OCI-LY3 (cell line): Measurements from ENCODE around the gene PTPRD.

Experiments
- H2AFZ ChIP-seq: fragments of 200-600, 300-600 bp; shearing (Covaris generic); 2 replicates; pipeline ENCODE4 v1.6.0; 2014; ENCODE audit warnings: antibody characterized with exemption, low read depth, low read length
- H3K27ac ChIP-seq: fragments of 200-600, 300-600 bp; sonication (generic); 2 replicates; pipeline ENCODE4 v1.5.1; 2014; ENCODE audit warnings: mild to moderate bottlenecking, low read length, moderate library complexity, mixed read lengths
- H3K27me3 ChIP-seq: fragments of 200-600, 300-600 bp; sonication (generic); 2 replicates; pipeline ENCODE4 v1.6.1; 2014; ENCODE audit warnings: low read depth, low read length, mixed read lengths
- H3K36me3 ChIP-seq: fragments of 200-600, 300-600 bp; sonication (generic); replicated peaks from 2 replicates; pipeline ENCODE3; 2014; ENCODE audit warnings: low read depth, low read length, mixed read lengths
- H3K4me1 ChIP-seq: fragments of 300-600, 200-600 bp; sonication (generic); 2 replicates; pipeline ENCODE4 v1.6.1; 2014; ENCODE audit warnings: low read length, mixed read lengths
- H3K4me2 ChIP-seq: fragments of 200-600, 300-600 bp; sonication (generic); 2 replicates; pipeline ENCODE4 v1.6.1; 2014; ENCODE audit warnings: low read length, mixed read lengths
- H3K4me3 ChIP-seq: fragments of 300-600, 200-600 bp; sonication (generic); 2 replicates; pipeline ENCODE4 v1.5.1; 2014; ENCODE audit warnings: antibody characterized with exemption, mild to moderate bottlenecking, low read length, moderate library complexity
- H3K79me2 ChIP-seq: fragments of 300-600, 200-600 bp; shearing (Covaris generic); 2 replicates; pipeline ENCODE4 v1.6.1; 2014; ENCODE audit warnings: mild to moderate bottlenecking, low read length, mixed read lengths
- H3K9ac ChIP-seq: fragments of 300-600, 200-600 bp; shearing (Covaris generic); 2 replicates; pipeline ENCODE4 v1.6.0; 2014; ENCODE audit warnings: mild to moderate bottlenecking, low read length, moderate library complexity
- H3K9me3 ChIP-seq: fragments of 200-600, 300-600 bp; shearing (Covaris generic); 2 replicates; pipeline ENCODE4 v1.6.1; 2014; ENCODE audit warnings: low read length, mixed read lengths; ENCODE audit not compliant: insufficient read depth
- H4K20me1 ChIP-seq: fragments of 200-600, 300-600 bp; sonication (generic); 2 replicates; pipeline ENCODE4 v1.6.1; 2016; ENCODE audit warnings: low read length, mixed read lengths; ENCODE audit not compliant: insufficient read depth
- CTCF ChIP-seq: fragments of 200-600, 300-600 bp; sonication (generic); IDR thresholded peaks from 2 replicates; pipeline ENCODE4 v1.5.1; 2014; ENCODE audit warnings: antibody characterized with exemption, low read length, low read depth
- EZH2phosphoT487 ChIP-seq: fragments of 200-600 bp; shearing (Covaris generic); IDR thresholded peaks from 2 replicates; pipeline ENCODE4 v1.6.1; 2018; ENCODE audit warnings: antibody characterized with exemption, mixed run types, low read depth

Gene PTPRD

GRCh38 chr9:10274988-10275387, 337.8 kb downstream of the PTPRD start:
- H4K20me1 ChIP-seq: no peaks in the 10 kb centered on the region
- H3K4me1 ChIP-seq: no peaks in the 10 kb centered on the region
- peak; percentile 25; the same call in 1 of the 2 replicates for TF ChIP-seq CTCF
- no peak for TF ChIP-seq EZH2phosphoT487
- H3K9ac ChIP-seq: no peak overlapping the region
- H2AFZ ChIP-seq: no peak overlapping the region
- H3K79me2 ChIP-seq: no peaks in the 10 kb centered on the region
- no peak overlapping the region for H3K27ac ChIP-seq
- no peaks in the 10 kb centered on the region for H3K9me3 ChIP-seq
- H3K27me3 ChIP-seq: no peaks in the 10 kb centered on the region
- no peaks in the 10 kb centered on the region for H3K36me3 ChIP-seq
- H3K4me2 ChIP-seq: no peak overlapping the region
- no peak overlapping the region for H3K4me3 ChIP-seq

GRCh38 chr9:10274175-10274574, 338.6 kb downstream of the PTPRD start:
- Histone ChIP-seq H3K36me3 (no peaks in the 10 kb centered on the region), H3K4me1 (no peaks in the 10 kb centered on the region), H3K27ac (no peak overlapping the region), H3K27me3 (no peaks in the 10 kb centered on the region), H3K4me2 (no peak overlapping the region), H4K20me1 (no peaks in the 10 kb centered on the region), H2AFZ (no peak overlapping the region), H3K9ac (no peak overlapping the region), H3K4me3 (no peak overlapping the region), H3K79me2 (no peaks in the 10 kb centered on the region), H3K9me3 (no peaks in the 10 kb centered on the region)
- TF ChIP-seq CTCF: no peak
- TF ChIP-seq EZH2phosphoT487: no peak

GRCh38 chr9:10272830-10273229, 340.0 kb downstream of the PTPRD start:
- Histone ChIP-seq H3K9ac (no peak overlapping the region), H3K4me1 (no peaks in the 10 kb centered on the region), H2AFZ (no peak overlapping the region), H3K79me2 (no peaks in the 10 kb centered on the region), H3K4me2 (no peak overlapping the region), H3K27me3 (no peaks in the 10 kb centered on the region), H3K36me3 (no peaks in the 10 kb centered on the region), H3K27ac (no peak overlapping the region), H4K20me1 (no peaks in the 10 kb centered on the region), H3K9me3 (no peaks in the 10 kb centered on the region), H3K4me3 (no peak overlapping the region)
- TF ChIP-seq EZH2phosphoT487: no peak
- TF ChIP-seq CTCF: no peak

DNA sequence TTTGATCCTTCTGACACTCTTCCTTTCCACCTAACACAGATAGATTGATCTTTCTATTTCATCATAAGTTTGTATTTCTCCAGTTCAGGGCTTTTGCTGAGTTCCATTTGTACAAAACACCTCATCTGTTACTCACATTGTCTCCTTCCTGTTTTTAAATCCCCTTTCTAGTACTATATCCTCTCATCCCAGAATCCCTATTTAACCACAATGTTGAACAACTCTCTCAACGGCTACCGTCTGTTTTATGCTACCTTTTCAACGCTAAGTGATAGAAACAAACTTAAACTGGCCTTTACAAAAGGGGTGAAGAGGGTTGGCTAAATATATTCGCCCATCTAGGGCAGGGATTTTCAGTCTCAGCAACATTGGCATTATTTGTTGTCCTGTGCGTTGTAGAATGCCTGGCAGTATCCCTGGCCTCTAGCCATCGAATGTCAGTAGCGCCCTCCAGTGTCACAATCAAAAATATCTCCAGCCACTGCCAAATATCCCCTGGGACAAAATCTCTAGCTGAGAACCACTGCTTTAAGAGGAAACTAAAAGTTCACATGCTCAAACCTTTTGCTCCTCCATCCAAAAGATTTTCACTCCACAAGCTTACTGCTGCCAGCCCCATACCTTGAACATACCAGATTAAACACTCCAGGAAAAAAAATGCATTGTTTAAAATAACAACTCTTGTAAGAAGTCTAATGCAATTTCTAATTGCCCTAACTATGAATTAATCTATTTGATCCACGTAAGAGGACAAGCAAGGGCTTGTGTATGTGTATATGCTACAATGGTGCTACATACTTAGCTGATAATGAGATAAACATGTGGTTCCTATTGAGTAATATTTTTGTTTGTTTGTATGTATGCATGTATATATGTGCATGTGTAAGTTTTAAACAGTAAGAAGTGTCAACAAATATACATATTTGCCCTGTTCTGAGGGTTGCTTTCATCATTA, 344.0 kb downstream of the PTPRD start:
- Histone ChIP-seq H3K4me2 (peak overlapping the region; percentile 27), H3K9ac (no peak overlapping the region), H3K79me2 (no peaks in the 10 kb centered on the region), H3K9me3 (no peaks in the 10 kb centered on the region), H3K27me3 (no peaks in the 10 kb centered on the region), H4K20me1 (no peaks in the 10 kb centered on the region), H3K4me3 (peak overlapping the region; percentile 39; the same call in 1 of the 2 replicates), H3K27ac (no peak overlapping the region), H3K4me1 (no peaks in the 10 kb centered on the region), H2AFZ (peak overlapping the region; percentile 67), H3K36me3 (no peaks in the 10 kb centered on the region)
- TF ChIP-seq CTCF: peak; percentile 76
- TF ChIP-seq EZH2phosphoT487: no peak
